GM23248 (cell line): Measurements from ENCODE around the gene GNB2.

Experiments used
- EZH2 ChIP-seq: fragments of 200-600 bp; sonication (generic); IDR thresholded peaks from 2 replicates; pipeline ENCODE4 v1.6.1; 2018; ENCODE audit warnings: antibody characterized with exemption, mild to moderate bottlenecking; ENCODE audit not compliant: insufficient read depth, poor library complexity, severe bottlenecking
- EZH2phosphoT487 ChIP-seq: fragments of 200-600 bp; sonication (generic); IDR thresholded peaks from 2 replicates; pipeline ENCODE4 v1.6.1; 2018; ENCODE audit warnings: antibody characterized with exemption, moderate library complexity, mild to moderate bottlenecking, low read depth; ENCODE audit not compliant: insufficient read depth

DNA sequence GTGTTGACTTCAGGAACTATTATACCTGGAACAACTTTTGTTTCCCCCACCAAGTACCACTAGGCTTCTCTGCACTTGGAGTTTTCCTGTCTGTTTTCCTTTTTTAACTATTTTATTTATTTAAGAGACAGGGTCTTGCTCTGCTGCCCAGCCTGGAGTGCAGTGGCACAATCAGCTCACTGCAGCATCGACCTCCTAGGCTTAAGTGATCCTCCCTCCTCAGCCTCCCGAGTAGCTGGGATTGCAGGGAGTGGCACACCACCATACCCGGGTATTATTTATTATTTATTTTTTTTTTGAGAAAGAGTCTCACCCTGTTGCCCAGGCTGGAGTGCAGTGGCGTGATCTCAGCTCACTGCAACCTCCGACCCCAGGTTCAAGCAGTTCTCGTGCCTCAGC lies 22.6 kb downstream of the GNB2 start:
- TF ChIP-seq EZH2phosphoT487 (no peak), EZH2 (no peak)
